ENCODE data around the gene FSCN2.

FSCN2 gene

DNA sequence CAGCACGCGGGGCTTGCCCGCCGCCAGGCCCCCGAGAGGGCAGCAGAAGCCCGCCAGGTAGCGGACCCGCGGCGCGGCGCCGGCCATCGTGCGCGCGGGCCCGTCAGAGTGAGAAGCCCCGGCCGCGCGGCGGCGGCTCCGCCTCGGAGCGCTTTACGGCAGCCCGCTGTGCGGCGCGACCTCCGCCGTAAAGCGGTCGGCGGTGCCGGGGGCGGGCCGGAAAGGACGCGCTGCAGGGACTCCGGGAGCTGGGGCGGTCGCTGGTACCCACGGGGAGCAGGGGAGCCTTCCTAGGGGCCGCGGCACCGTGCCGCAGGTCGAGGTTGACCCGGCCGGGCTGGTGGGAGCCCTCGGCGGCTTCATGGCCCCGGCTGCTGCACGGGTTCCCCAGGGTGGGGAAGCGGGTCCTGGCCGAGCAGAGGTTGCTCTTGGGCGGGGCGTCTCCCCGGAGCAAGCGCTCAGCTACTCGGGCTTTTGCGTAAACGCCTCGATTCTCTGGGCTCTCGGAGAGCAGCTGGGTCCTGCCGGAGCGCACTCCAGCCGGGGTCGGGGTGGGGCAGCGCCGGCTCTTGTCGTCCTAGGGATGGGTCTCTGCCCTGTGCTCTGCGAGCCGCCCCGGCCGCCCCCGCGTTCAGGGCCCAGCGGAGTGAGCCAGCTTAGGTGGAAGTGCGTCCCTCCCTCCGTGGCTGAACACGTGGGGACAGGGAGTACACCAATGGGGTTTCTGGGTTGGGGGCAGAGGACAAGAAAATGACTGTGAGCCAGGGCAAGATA lies 24.3 kb downstream of the FSCN2 start, which contains the start of gene FAAP100:
TSS of gene FAAP100 (minus strand) at position 110 of the 774 bp plus-strand sequence. CDS start at position 87, 23 bp downstream.
- H3K4me3 ChIP-seq (ENCODE audit: low read depth, low read length): peak within 1 kb of the TSS; percentile 88
- TF ChIP-seq, protein P1, sequence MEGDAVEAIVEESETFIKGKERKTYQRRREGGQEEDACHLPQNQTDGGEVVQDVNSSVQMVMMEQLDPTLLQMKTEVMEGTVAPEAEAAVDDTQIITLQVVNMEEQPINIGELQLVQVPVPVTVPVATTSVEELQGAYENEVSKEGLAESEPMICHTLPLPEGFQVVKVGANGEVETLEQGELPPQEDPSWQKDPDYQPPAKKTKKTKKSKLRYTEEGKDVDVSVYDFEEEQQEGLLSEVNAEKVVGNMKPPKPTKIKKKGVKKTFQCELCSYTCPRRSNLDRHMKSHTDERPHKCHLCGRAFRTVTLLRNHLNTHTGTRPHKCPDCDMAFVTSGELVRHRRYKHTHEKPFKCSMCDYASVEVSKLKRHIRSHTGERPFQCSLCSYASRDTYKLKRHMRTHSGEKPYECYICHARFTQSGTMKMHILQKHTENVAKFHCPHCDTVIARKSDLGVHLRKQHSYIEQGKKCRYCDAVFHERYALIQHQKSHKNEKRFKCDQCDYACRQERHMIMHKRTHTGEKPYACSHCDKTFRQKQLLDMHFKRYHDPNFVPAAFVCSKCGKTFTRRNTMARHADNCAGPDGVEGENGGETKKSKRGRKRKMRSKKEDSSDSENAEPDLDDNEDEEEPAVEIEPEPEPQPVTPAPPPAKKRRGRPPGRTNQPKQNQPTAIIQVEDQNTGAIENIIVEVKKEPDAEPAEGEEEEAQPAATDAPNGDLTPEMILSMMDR (IDR thresholded peaks at IDR 0.05; ENCODE audit: low read depth, low read length): no peak

DNA sequence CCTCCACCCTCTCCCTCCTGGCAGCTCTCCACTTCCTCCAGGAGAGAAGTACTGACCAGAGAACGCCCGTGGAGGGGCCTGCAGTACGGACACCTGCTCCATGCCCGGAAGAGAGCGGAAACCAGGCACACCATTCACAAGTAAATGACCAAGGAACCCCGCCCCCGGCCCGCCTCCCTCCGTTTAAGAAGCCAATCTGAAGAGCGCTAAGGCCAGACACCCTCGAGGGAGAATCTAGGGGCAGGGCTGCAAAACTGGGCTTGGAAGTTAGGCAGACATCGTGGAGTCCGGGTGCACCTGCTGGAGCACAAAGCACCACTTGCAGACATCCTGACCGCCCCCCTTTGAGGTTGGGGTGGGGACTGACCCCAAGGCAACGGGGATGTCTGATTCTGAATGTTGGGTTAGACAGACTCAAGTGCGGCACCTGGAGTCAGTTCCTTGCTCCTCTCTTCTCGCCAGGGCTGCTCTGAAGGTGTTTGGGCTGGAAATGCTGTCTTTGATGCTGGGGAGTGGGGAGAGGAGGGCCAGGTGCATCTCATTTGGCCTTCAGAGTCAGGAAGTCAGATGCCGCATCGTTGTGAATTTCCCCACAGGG lies 24.9 kb downstream of the FSCN2 start:
- TF ChIP-seq, protein P1 (IDR thresholded peaks at IDR 0.05; ENCODE audit: low read depth, low read length): no peak
- H3K4me3 ChIP-seq (ENCODE audit: low read depth, low read length): peak overlapping the region; percentile 88

DNA sequence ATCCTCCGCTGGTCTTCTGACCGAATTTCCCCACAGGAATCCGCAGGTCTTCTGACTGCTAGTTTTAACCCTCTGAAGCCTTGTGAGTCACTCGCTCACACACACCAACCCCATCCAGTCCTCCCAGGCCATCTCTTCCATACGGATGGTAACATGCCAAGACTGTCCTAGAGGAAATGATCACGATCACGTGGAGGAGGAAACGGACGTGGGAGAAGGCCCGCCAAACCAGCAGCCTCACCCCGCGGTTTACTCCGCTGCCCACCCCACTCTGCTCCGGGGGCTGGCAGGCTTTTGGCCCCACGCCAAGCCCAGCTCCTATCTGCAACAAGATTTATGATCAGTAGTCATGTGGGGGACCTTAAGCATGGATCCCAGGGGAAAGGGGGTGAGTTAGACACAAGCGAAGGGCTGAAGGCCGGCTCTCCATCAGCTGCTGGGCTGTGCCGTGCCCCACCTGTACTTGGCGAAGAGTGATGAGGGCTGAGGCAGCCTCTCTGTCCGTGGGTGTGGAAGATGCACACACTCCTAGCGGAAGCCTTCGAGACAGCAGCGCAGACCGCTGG lies 25.5 kb downstream of the FSCN2 start:
- peak overlapping the region; percentile 88 for H3K4me3 ChIP-seq (ENCODE audit: low read depth, low read length)
- TF ChIP-seq, protein P1 (IDR thresholded peaks at IDR 0.05; ENCODE audit: low read depth, low read length): no peak

DNA sequence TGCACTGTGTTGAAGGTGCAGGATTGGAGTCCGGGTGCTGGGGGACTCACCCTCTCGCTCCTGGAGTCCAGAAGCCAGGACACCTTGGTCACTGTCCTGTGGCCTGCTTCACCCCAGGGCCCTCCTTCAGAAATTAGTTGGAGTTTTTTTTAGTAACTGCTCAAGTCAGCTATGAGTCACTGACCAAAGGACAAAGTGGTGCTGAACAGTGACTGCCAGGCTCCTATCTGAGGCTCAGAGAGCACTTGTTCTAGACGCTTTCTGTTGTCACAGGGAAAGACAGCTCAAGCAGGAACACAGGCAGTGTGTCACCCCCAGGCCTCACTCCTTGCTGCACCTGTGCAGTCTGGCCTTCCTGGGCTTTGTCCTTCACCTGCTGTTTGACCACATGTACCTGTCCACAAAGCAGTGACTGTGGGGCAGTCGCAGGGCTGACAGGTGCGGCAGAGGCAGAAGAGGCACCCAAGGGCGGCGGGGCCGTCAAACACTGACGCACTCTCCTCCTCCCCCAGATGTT lies 28.1 kb downstream of the FSCN2 start:
- TF ChIP-seq, protein P1 (IDR thresholded peaks at IDR 0.05; ENCODE audit: low read depth, low read length): no peak
- no peak overlapping the region for H3K4me3 ChIP-seq (ENCODE audit: low read depth, low read length)

DNA sequence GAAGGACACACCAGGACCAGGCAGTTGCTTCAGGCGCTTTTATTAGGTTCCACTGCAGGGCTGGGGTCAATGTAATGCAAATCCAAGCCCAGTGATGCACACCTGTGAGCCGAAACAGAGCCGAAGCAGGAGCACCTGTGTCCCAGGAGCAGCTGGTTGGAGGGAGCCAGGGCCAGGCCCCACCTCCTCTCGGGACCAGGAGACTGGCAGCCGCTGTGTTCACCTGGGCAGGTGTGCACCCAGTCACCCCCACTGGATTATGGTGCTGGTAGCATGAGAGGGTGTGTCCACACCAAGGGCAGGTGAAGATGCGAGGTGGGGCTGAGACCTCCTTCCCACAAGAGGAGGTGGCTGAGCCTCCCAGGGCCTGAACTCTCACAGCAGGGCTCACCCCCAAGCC lies 28.7 kb downstream of the FSCN2 start:
- H3K4me3 ChIP-seq (ENCODE audit: low read depth, low read length): no peak overlapping the region
- TF ChIP-seq, protein P1 (IDR thresholded peaks at IDR 0.05; ENCODE audit: low read depth, low read length): no peak

DNA sequence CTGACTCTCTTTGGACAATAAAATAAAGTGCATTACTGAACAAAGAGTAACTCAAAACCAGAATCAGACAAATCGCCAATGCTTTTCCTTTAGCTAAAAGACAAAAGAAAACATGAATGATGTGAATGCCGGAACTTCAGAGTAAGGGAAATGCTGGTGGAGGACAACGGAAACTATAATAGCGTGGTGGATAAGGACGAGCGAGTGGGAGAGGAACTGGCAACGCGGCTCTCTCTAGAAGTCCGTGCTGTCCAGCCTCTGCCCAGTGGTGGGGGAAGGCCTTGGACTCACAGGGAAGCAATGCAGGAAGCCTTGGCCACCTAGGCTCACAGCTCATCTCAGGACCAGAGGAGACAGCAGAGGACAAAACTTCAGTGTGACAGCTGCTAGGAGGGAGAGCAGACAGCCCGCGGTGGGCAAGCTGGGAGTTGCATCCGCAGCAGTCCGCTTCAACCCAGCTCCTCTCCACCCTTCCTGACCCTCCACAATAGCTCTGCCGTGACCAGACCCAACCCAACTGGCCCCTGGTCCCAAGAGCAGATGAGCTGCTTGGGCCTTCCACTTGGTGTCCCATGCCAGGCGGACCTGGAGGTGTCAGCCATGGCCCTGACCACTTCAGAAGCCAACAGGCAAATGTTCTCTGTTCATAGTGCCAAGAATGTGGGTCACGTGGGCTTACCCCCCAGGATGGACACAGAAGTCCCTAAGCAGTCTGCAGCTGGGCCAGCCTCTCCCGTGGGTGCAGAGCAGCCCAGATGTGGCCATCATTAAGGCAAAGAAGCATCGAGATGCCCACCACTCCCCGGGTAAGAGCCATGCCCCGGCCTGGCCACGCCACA lies 29.3 kb downstream of the FSCN2 start:
- H3K4me3 ChIP-seq (ENCODE audit: low read depth, low read length): no peak overlapping the region
- TF ChIP-seq, protein P1 (IDR thresholded peaks at IDR 0.05; ENCODE audit: low read depth, low read length): no peak

Data from WI38 (cell line).